ENCODE data around the gene EXTL1. TPM values are rescaled to one million over a fixed set of nuclear protein-coding genes. Genes with fewer than 3 reads are reported as not detected.

EXTL1 gene
- total RNA-seq, 1 experiment from 2014 or later: 1.0 TPM

DNA sequence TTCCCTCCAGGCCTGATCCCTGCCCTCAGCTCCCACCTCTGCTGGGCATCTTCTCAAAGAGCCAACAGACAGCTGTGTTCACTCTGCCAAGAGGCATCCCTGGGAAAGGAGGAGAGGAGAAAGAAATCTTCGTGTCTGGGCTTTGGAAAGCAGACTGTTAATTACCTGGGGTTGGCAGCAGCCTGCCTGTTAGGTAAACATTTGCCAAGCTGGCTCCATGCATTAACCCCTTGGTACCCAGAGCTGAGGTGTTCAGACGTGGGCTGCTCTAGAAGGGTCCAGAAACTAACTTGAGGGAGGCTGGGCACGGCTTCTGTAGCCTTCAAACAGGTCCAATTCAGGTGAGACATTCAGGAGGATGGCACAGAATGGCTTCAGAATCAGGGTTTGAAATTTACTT is 8.7 kb upstream of the EXTL1 start:
- H2BK12ac ChIP-seq (ENCODE audit: insufficient read length, low read depth, low read length): no peak overlapping the region
- H3T11ph ChIP-seq (ENCODE audit: low read length): no peak overlapping the region
- H3K4ac ChIP-seq (ENCODE audit: low read depth, low read length): no peak overlapping the region
- no peak overlapping the region for H3K27ac ChIP-seq (ENCODE audit: insufficient read length, low read depth, low read length)
- H4K20me1 ChIP-seq (ENCODE audit: control insufficient read depth, insufficient read depth, insufficient read length): no peaks in the 10 kb centered on the region
- H3K14ac ChIP-seq (ENCODE audit: insufficient read depth, low read length): no peak overlapping the region
- no peak overlapping the region for H2BK15ac ChIP-seq (ENCODE audit: low read depth, low read length)
- no peak overlapping the region for H4K91ac ChIP-seq (ENCODE audit: insufficient read length, low read depth, low read length)
- peaks cover 2% of the 10 kb centered on the region for H3K27me3 Mint-ChIP-seq (ENCODE audit: low read depth)
- H3K56ac ChIP-seq (ENCODE audit: insufficient read length, low read depth, low read length): no peak overlapping the region
- no peaks in the 10 kb centered on the region; the same call in 1 of the 2 replicates for H3K4me1 ChIP-seq (ENCODE audit: insufficient read depth, low read length)
- no peak overlapping the region for H2BK20ac ChIP-seq (ENCODE audit: low read depth, low read length, poor library complexity, severe bottlenecking)
- H3K23ac ChIP-seq (ENCODE audit: insufficient read length, low read depth, low read length): no peak overlapping the region
- H3K9me3 Mint-ChIP-seq: no peaks in the 10 kb centered on the region
- no peaks in the 10 kb centered on the region for H3K27me3 ChIP-seq (ENCODE audit: insufficient read depth, low read length)
- no peak overlapping the region for H2BK120ac ChIP-seq (ENCODE audit: low read depth, low read length, poor library complexity, severe bottlenecking)
- no peak for DNase-seq
- TF ChIP-seq, protein P1, sequence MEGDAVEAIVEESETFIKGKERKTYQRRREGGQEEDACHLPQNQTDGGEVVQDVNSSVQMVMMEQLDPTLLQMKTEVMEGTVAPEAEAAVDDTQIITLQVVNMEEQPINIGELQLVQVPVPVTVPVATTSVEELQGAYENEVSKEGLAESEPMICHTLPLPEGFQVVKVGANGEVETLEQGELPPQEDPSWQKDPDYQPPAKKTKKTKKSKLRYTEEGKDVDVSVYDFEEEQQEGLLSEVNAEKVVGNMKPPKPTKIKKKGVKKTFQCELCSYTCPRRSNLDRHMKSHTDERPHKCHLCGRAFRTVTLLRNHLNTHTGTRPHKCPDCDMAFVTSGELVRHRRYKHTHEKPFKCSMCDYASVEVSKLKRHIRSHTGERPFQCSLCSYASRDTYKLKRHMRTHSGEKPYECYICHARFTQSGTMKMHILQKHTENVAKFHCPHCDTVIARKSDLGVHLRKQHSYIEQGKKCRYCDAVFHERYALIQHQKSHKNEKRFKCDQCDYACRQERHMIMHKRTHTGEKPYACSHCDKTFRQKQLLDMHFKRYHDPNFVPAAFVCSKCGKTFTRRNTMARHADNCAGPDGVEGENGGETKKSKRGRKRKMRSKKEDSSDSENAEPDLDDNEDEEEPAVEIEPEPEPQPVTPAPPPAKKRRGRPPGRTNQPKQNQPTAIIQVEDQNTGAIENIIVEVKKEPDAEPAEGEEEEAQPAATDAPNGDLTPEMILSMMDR (conservative IDR thresholded peaks at IDR 0.05): no peak
- no peak overlapping the region for H2AK5ac ChIP-seq (ENCODE audit: insufficient read length, low read length)
- H2AFZ ChIP-seq (ENCODE audit: low read length): no peak overlapping the region
- no CpG with 5 or more reads among the region's 3 CpGs for WGBS (ENCODE audit: extremely low coverage, insufficient read length, low lambda C conversion rate)
- no peaks in the 10 kb centered on the region for H3K79me2 ChIP-seq (ENCODE audit: insufficient read depth, low read length)
- peaks cover 15 to 31% of the 10 kb centered on the region in 2 experiments for H3K4me1 Mint-ChIP-seq
- H3K4me3 Mint-ChIP-seq: no peak overlapping the region
- H4K5ac ChIP-seq (ENCODE audit: insufficient read length, low read depth, low read length): no peak overlapping the region
- H3K79me1 ChIP-seq (ENCODE audit: insufficient read depth, low read depth, low read length, poor library complexity, severe bottlenecking): no peaks in the 10 kb centered on the region
- no peaks in the 10 kb centered on the region for H3K36me3 Mint-ChIP-seq (ENCODE audit: insufficient read depth in 1 of 3, low read depth in 3 of 3)
- H4K8ac ChIP-seq (replicated peaks; ENCODE audit: insufficient read length, low read depth, low read length): no peak overlapping the region
- H3K9ac ChIP-seq (ENCODE audit: extremely low read depth, insufficient read length, low read length): no peak overlapping the region
- H3K4me2 ChIP-seq (ENCODE audit: insufficient read depth, insufficient read length, low read length): no peak overlapping the region
- no peaks in the 10 kb centered on the region for H3K23me2 ChIP-seq (ENCODE audit: insufficient read length, low read depth, low read length, poor library complexity, severe bottlenecking)
- no peaks in the 10 kb centered on the region for H3K9me3 ChIP-seq (ENCODE audit: control insufficient read depth, low read depth, low read length)
- no peak overlapping the region for H3K18ac ChIP-seq (ENCODE audit: insufficient read length, low read depth, low read length)
- H2BK5ac ChIP-seq (ENCODE audit: insufficient read length, low read length): no peak overlapping the region
- H3K27ac Mint-ChIP-seq: no peak overlapping the region

Data from H9 (cell line).